B cell (primary cell): ENCODE data around the gene KLK1. TPM values are rescaled to one million over a fixed set of nuclear protein-coding genes. Genes with fewer than 3 reads are reported as not detected.

Experiments
- ATAC-seq: fragments of 200-7000 bp; cut with Tn5 transposase; one replicate; pipeline ENCODE4 v1.10.0; 2021; ENCODE audit warnings: low read depth, mild to moderate bottlenecking, moderate number of reproducible peaks, moderate library complexity
- CTCF ChIA-PET: fragments of 350-600 bp; sonication (Branson Sonifier 250); formaldehyde crosslinking; loops from one replicate; lab custom pipeline; 2021; ENCODE audit warnings: antibody characterized with exemption, inconsistent platforms; lab: Charles Lee
- POLR2A ChIA-PET: fragments of 350-600 bp; sonication (Branson Sonifier 250); formaldehyde crosslinking; loops from one replicate; lab custom pipeline; 2021; ENCODE audit warnings: antibody characterized with exemption; lab: Charles Lee
- DNase-seq: peaks from one replicate; pipeline ENCODE4 v3.0.0; 2013
- H2AFZ ChIP-seq: 2 replicates; pipeline ENCODE4 v1.6.1; 2012; ENCODE audit warnings: mild to moderate bottlenecking, low read depth, low read length; ENCODE audit not compliant: insufficient read depth, poor library complexity, severe bottlenecking
- H3K27ac ChIP-seq, 2 donors: 1 replicate in 1 of 2; 2 replicates in 1 of 2; pipeline ENCODE4 v1.5.1; 2012 to 2013; ENCODE audit warnings: low read length in 2 of 2, mild to moderate bottlenecking in 2 of 2, moderate library complexity in 1 of 2
- H3K27me3 ChIP-seq, 4 experiments: fragments of 200-600 bp in 1 of 4; sonication (generic) in 1 of 4; replicated peaks in 1 of 4; 1 replicate in 2 of 4; 2 replicates in 2 of 4; pipeline versions ENCODE4 v1.6.1 to v1.7.0; 2013 to 2016; ENCODE audit warnings: low read length in 3 of 4, mild to moderate bottlenecking in 2 of 4, mixed read lengths in 1 of 4, moderate library complexity in 1 of 4; ENCODE audit not compliant: insufficient read depth in 4 of 4, control insufficient read depth in 3 of 4; ENCODE audit errors: control extremely low read depth in 1 of 4
- H3K36me3 ChIP-seq, 2 experiments: replicated peaks in 1 of 2; 1 replicate in 1 of 2; 2 replicates in 1 of 2; pipeline versions ENCODE4 v1.6.1 to v1.7.1; 2013; ENCODE audit warnings: low read length in 1 of 2; ENCODE audit not compliant: insufficient read depth in 2 of 2, control insufficient read depth in 1 of 2; ENCODE audit errors: control extremely low read depth in 1 of 2, extremely low read depth in 1 of 2
- H3K4me1 ChIP-seq, 2 donors: fragments of 200-600 bp in 1 of 2; sonication (generic) in 1 of 2; 1 replicate in 1 of 2; 2 replicates in 1 of 2; pipeline versions ENCODE4 v1.5.1 to v1.6.1; 2013 to 2017; ENCODE audit warnings: low read length in 2 of 2; ENCODE audit not compliant: control insufficient read depth in 2 of 2, insufficient read depth in 2 of 2
- H3K4me2 ChIP-seq: replicated peaks from 2 replicates; pipeline ENCODE3; 2012; ENCODE audit warnings: mild to moderate bottlenecking, low read depth, low read length; ENCODE audit not compliant: poor library complexity, severe bottlenecking
- H3K4me3 ChIP-seq, 5 experiments: fragments of 200-600 bp in 1 of 5; sonication (generic) in 1 of 5; 1 replicate in 3 of 5; 2 replicates in 2 of 5; pipeline versions ENCODE4 v1.5.1 to v1.7.0; 2011 to 2016; ENCODE audit warnings: low read length in 4 of 5, mild to moderate bottlenecking in 4 of 5, low read depth in 2 of 5, control low read depth in 1 of 5, moderate library complexity in 1 of 5; ENCODE audit not compliant: insufficient read depth in 1 of 5; ENCODE audit errors: control extremely low read depth in 1 of 5, extremely low read depth in 1 of 5
- H3K79me2 ChIP-seq: fragments of 200-600 bp; sonication (generic); one replicate; pipeline ENCODE4 v1.6.0; 2016; ENCODE audit warnings: low read length; ENCODE audit not compliant: control insufficient read depth, insufficient read depth
- H3K9ac ChIP-seq: fragments of 200-600 bp; sonication (generic); 2 replicates; pipeline ENCODE4 v1.6.1; 2017; ENCODE audit warnings: mild to moderate bottlenecking, low read length, moderate library complexity
- H3K9me3 ChIP-seq, 3 donors: one replicate each; pipeline versions ENCODE4 v1.6.1 to v1.7.1; 2013; ENCODE audit warnings: low read length in 2 of 3; ENCODE audit not compliant: control insufficient read depth in 2 of 3, insufficient read depth in 1 of 3; ENCODE audit errors: control extremely low read depth in 1 of 3
- H4K20me1 ChIP-seq: 2 replicates; pipeline ENCODE4 v1.6.0; 2012; ENCODE audit warnings: mild to moderate bottlenecking, low read length; ENCODE audit not compliant: insufficient read depth, control insufficient read depth, poor library complexity, severe bottlenecking
- H3K27ac Mint-ChIP-seq: one replicate; pipeline ENCODE4 v1.8.0; 2021; ENCODE audit warnings: mixed read lengths
- H3K27me3 Mint-ChIP-seq: one replicate; pipeline ENCODE4 v1.8.0; 2021; ENCODE audit warnings: mixed read lengths
- H3K4me1 Mint-ChIP-seq: one replicate; pipeline ENCODE4 v1.8.0; 2021; ENCODE audit warnings: mixed read lengths
- H3K4me3 Mint-ChIP-seq: one replicate; pipeline ENCODE4 v1.8.0; 2021; ENCODE audit warnings: mixed read lengths
- H3K9me3 Mint-ChIP-seq: one replicate; pipeline ENCODE4 v1.8.0; 2022; ENCODE audit warnings: mixed read lengths; ENCODE audit not compliant: insufficient read depth
- CTCF ChIP-seq: fragments of 200-600 bp; IDR thresholded peaks from one replicate; pipeline ENCODE4 v1.8.0; 2022; ENCODE audit warnings: antibody characterized with exemption, mild to moderate bottlenecking
- EZH2 ChIP-seq: IDR thresholded peaks from 2 replicates; pipeline ENCODE4 v1.6.1; 2012; ENCODE audit warnings: borderline replicate concordance, low read depth, mild to moderate bottlenecking, moderate library complexity, low read length; ENCODE audit not compliant: insufficient read depth, poor library complexity, severe bottlenecking
- WGBS: methylation state at CpG from one replicate; pipeline ENCODE4 v1.1.5; 2013; ENCODE audit warnings: missing lambda C conversion rate; ENCODE audit not compliant: insufficient coverage; 5-methylcytosine and 5-hydroxymethylcytosine counted together
- intact Hi-C: fragments of 100-400 bp; cut with micrococcal nuclease; formaldehyde crosslinking; loops from one replicate; pipeline ENCODE4 v1.10.0; 2022
- polyA plus RNA-seq: library from polyadenylated mRNA; depleted of rRNA; stranded (reverse); fragments of >200 nt; gene quantifications from 2 replicates; pipeline ENCODE4 v1.2.3, GENCODE V29; 2012
- total RNA-seq, 2 donors: library from RNA; stranded (reverse); fragments of 120-200 nt in 1 of 2; gene quantifications; 1 replicate in 1 of 2; 2 replicates in 1 of 2; pipeline versions ENCODE4 v1.2.3 to v1.2.4, GENCODE V29; 2013 to 2022

The KLK1 gene
- total and polyA plus RNA-seq, 2 donors (not counting 1 experiment from before 2014, with no cell fraction given): 9.5 to 15.2 TPM

- H3K27ac Mint-ChIP-seq: no peak overlapping the region
- POLR2A ChIA-PET: interaction anchor here (0.6 kb wide), 1 partner anchor 363 kb away, joined by 3 read pairs; no protein-coding TSS in a partner anchor
- Histone ChIP-seq H2AFZ (no peak overlapping the region), H3K4me1 (peaks cover 6 to 8% of the 10 kb centered on the region in 2 donors), H3K9ac (no peak overlapping the region), H3K79me2 (no peaks in the 10 kb centered on the region), H4K20me1 (no peaks in the 10 kb centered on the region), H3K4me3 (no peak overlapping the region), H3K27ac (no peak overlapping the region), H3K36me3 (no peaks in the 10 kb centered on the region), H3K27me3 (peaks cover 0 to 58% (median 26%) of the 10 kb centered on the region in 4 experiments), H3K4me2 (no peak overlapping the region), H3K9me3 (peaks cover 0 to 25% (median 1%) of the 10 kb centered on the region in 3 donors)
- DNase-seq (no peak), ATAC-seq (no peak)
- H3K9me3 Mint-ChIP-seq: no peaks in the 10 kb centered on the region
- TF ChIP-seq EZH2: no peak
- no peak for TF ChIP-seq CTCF
- WGBS: 58% methylated on average over 16 of the region's 16 CpGs
- intact Hi-C loops: loop anchor here (5.0 kb wide), 1 partner anchor 844 kb away; no protein-coding TSS in a partner anchor
- H3K27me3 Mint-ChIP-seq: peaks cover 56% of the 10 kb centered on the region
- H3K4me3 Mint-ChIP-seq: no peak overlapping the region
- peaks cover 7% of the 10 kb centered on the region for H3K4me1 Mint-ChIP-seq
- CTCF ChIA-PET: interaction anchor here (0.9 to 3.2 kb wide), 7 partner anchors 141 to 531 kb away, joined by 3 to 15 read pairs (median 6); no protein-coding TSS in a partner anchor
These were observed 42.7 kb downstream of the KLK1 start for GRCh38 chr19:50780753-50781435.
